ENCODE results near the gene P3H4.
"Not testable (repeated sequence)": the region's sequence is repeated elsewhere in the genome, so short reads cannot be mapped to it uniquely, and the experiment has no call there.

The P3H4 gene

DNA sequence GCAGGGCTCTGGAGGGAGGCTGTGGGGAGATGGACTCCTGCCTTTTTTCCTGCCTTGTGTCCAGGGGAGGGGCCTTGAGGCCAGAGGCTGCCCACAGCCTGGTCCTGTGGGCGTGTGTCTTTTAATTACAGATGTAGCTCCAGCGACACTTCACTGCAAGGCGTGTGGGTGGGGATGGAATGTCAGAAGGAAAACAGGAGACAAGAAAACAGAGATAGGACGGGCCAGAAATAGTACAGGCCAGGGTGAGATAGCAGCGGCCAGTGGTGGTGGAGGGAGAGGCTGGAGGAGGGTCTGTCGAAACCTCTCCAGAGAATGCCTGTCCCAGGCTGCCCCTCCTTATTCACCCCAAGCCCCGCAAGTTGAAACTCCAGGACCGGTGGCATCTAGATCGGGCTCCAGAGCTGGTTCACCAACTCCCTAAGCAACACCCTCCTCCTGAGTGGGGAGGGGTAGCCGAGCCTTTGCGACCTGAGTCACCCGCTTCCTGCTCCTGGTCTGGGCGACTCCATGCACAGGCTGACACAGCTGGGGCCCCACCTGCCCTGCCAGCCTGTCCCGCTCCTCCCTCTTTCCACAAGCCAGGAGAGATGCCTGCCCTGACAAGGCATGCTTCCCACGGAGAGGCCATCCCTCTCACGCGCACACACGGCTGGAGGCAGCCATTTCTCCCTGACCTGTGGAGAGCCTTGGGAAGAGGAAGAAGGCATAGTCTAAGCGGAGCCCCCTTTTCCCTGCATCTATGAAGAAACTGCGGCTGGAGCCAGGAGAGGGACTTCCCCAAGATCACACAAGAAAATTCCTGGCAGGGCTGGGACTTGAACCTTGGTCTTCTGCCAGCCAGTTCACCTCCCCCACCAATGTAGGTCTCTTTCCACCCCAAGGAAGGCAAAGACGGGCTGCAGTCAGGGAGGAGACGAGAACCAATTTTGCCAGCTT is 18.6 kb downstream of the P3H4 start:
- no peak for DNase-seq (ENCODE audit: low read depth)

DNA sequence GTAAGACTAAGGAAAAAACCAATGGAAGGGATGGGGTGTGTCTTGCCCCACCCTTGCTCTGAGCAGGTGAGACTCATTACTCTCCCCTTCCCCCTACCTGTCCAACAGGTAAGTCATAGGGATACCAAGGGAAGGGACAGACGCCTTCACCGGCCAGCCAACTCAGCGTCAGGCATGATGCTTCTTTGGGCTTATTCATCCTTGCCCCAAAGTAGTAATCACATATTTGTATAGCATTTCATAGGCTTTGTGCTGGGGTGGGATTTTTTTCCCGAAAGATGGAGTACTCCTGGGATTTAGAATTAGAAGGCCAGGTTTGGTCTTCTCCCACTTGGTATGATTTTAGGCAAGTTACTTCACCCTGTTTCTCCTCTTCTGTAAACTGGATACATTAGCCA is 24.7 kb downstream of the P3H4 start:
- no peak for DNase-seq (ENCODE audit: low read depth)

DNA sequence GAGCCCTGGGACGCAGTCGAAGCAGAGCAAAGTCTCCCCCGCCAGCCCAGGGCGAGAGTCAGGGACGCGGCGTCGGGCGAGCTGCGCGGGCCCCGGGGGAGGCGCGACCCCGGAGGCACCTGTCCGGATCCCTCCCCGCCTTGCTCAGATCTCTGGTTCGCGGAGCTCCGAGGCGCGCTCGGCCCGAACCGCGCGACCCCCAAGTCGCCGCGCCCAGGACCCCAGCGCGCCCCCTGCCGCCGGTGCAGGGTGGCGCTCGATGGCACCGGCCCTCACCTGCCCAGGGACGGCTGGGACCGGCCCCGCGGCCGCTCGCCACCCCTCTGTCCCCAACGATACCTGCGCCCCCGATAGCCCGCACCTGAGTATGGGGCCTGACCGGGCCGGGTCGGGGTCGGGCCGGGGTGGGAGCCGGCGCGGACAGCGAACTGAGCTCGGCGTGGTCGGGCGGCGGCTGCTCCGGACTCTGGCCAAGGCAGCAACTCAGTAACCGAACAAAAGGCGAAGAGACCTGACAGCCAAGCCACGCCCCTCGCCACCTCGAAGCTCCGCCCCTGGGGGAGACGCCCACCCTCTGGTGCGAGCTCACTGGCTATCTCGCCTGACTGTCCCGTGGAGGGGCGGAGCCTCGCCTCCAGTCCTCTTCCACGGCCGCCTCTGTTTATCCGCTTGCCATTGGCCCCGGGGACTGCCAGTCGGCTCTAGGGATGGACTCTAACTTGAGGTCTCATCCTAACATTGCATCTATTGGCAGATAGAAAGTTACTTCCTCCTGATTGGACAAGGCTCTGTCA is 25.3 kb downstream of the P3H4 start, which contains the start of gene JUP:
JUP (minus strand) TSS at position 485 of the 794 bp plus-strand sequence. CDS start 14,857 bp downstream, outside the sequence.
- DNase-seq (ENCODE audit: low read depth): peak; percentile 83

DNA sequence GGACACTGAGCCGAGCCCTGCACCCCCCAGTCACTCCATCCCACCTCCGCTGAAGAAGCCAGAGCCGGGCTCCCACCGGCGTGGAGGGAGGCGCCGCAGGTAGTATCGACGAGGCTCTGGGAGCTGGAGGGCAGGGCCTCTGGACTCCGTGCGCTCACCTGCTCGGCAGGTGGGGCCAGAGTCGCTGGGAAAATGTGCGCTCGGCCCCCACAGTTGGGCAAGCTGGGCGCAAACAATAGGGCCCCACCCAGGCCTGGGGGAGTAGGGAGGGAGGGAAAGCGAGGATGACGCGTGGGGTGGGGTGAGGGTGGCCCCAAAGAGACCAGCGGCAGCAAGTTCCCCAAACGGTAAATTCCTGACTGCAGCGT is 25.9 kb downstream of the P3H4 start:
- DNase-seq (ENCODE audit: low read depth): no peak

DNA sequence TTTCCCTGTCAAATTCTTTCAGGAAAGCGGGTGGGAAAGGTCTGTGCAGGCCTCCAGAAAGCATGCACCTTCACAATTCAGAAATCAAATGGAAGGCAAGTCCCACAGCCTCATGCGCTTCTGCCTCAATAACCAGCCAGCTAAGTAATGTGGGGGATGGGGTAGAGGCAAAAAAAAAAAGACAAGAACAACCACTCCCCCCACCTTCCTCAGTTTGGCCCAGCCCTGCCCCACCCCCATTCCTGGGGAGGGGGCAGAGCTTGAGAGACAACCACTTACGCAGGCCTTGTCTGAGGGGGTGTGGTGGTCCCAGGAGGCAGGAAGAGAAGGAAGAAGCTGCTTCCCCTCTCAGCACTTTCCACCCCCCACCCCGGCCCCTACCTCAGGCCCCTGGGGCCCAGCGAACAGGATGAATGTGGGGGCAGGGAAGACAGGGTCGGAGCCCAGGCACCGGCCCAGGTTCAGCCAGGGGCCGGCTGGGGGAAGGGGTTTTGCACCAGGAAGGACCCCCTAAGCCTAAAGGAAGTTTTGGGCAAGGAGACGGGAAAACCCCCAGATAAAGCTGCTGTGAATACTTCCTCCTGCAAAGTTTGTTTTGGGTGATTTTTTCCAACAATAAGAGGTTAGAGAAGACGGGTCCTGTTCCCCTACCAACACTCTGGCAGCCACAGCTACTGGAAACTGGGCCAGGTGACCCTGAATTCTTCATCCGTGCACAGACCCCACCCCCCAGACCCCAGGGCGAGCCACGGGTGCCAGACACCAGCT is 26.5 kb downstream of the P3H4 start:
- no peak for DNase-seq (ENCODE audit: low read depth)

DNA sequence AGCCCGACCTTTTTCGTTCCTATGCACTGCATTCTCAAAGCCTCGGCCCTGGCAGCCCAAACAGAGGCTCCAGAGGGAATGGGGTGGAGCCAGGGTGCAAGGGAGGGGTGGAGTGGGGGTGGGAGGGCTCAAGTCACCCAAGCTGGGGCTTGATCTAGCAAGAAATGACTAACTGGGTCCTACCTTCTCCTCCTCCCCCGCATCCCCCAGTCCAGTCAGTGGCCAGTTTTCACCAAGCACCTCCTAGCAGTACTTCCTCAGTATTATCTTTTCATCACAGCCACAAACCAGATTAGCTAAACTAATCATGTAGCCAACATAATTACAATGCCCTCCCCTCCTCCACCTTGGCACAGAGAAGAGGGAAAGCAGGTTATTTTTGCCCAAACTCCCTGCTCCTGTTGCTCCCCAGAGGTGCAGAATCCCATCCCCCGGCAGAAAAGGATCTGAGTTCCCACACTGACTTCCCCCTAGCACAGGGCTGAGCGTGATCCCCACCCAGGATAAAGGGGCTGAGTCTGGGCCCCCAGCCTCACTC is 27.5 kb downstream of the P3H4 start:
- no peak for DNase-seq (ENCODE audit: low read depth)

DNA sequence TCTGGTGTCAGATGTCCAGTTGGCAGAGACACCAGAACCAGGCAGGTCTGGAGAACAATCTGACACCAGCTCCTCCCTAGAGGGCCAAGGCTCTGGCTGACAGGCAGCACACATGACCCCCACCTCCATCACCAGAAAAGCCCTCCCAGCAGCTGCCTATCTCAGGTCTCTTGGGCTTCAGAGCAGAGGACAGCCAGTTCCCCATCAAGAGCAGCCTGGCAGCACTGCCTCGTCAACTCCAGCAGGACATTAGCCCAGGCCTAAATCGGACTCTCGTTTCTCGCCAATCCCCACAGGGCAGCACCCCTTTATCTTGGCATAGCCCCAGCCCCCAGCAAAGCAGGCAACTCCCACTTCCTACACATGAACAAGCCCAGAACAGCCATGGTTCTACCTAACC is 29.6 kb downstream of the P3H4 start:
- DNase-seq (ENCODE audit: low read depth): no peak

DNA sequence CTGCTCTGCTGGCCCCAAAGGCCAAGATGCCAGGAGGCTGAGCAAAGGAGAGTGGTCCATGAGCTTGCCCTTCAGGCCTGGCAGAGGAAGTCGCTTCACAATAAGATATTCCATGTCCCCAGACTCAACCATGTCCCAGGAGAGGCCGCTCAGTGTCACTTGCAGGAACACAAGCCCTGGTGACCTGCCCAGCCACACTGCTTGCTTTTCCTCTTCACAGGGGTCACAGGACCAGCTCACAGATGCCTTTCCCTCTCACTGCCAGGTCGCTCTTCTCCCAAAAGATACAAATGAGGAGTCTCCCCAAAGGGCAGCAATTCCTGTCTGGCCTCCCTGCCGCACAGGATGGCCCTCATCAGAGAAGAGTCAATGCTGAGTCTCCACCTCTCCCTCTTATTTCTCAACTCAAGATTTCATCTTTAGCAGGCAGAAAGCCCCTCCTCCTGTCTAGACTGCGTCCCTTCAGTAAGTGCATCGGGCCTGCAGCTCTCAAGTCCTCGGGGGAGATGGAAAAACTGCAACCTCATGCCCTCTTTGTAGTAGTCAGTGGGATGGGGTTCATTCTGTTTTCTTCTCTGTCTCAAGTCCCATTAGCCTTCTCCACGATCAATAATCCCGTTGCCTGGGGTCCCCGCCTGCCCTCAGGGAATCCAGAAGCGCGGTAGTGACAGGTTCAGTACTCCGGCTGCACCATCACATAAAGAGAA is 30.2 kb downstream of the P3H4 start:
- no peak for DNase-seq (ENCODE audit: low read depth)

DNA sequence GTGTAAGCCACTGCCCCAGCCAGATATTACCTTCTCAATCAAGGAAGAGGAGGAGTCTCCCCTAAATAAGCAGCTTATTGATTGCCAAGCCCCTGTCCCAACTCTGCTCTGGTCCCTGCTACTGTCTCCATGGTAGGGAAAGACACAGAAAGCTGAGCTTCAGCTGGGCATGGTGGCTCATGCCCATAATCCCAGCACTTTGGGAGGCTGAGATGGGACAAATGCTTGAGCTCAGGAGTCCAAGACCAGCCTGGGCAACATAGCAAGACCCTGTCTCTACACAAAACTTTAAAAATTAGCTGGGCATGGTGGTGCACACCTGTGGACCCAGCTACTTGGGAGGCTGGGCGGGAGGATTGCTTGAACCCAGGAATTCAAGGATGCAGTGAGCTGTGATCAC is 31.8 kb downstream of the P3H4 start:
- DNase-seq (ENCODE audit: low read depth): no peak

DNA sequence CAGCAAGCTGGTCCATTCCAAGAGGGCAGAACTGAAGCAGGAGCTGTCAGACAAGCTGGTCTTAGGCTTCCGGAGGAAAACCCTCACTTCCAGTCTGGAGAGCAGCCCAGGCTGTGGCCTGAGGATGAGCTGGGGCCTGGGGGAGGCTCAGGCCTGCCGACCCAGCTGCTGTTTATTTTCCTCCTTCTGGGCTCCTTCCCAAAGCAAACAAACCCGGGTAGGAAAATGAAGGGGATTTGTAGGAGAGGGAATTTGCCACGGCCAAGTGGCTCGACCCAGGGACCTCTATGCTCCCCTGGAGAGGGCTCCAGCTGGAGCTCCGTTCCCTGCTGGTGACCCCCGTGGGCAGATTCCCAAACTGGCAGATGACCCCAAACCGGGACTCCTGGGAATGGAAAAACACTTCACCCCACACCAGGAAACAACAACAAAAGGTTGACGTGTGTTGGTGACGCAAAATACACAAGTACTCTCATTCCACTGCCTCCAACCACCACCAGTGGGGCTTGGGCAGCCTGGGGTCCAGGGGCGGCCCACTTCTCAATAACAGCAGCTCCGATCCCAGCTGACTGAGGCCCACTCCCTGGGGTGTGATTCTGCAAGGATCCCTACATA is 34.1 kb downstream of the P3H4 start:
- DNase-seq (ENCODE audit: low read depth): no peak

DNA sequence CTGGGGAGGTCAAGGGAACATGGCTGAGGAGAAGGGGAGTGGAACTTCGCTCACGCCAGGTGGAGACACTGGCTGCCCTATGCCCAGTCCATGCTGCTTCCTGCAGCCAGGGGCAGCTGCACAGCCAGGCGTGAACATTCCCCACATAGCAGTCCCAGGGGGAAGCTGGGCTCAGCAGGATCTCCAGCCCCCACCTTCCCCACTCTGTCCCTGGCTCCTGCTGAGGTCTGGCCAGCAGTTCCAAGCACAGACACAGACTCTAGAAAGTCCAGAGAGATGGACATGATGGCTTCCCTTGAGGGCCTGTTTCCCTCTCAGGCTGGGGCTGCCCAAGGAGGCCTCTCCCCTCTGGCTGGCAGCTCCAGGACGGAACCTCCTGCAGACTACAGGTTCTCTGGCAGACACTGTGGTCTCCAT is 34.6 kb downstream of the P3H4 start:
- DNase-seq (ENCODE audit: low read depth): no peak

DNA sequence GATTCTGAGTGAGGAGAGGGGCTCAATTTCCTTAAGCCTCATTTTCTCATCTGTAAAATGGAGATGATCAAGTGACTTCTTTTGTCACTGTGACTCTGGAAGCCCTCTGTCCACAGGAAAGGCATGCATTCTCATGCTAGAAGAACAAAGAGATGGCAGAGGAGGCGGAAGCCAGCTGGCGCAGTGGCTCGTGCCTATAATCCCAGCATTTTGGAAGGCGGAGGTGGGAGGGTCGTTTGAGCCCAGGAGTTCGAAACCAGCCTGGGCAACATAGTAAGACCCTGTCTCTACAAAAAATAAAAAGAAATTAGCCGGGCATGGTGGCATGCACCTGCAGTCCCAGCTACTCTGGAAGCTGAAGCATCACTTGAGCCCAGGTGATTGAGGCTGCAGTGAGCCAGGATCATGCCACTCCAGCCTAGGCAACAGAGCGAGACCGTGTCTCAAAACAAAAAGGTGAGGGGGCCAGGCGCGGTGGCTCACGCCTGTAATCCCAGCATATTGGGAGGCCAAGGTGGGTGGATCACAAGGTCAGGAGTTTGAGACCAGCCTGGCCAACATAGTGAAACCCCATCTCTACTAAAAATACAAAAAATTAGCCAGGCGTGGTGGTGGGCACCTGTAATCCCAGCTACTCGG is 35.4 kb downstream of the P3H4 start:
- not testable (repeated sequence) for DNase-seq (ENCODE audit: low read depth)

DNA sequence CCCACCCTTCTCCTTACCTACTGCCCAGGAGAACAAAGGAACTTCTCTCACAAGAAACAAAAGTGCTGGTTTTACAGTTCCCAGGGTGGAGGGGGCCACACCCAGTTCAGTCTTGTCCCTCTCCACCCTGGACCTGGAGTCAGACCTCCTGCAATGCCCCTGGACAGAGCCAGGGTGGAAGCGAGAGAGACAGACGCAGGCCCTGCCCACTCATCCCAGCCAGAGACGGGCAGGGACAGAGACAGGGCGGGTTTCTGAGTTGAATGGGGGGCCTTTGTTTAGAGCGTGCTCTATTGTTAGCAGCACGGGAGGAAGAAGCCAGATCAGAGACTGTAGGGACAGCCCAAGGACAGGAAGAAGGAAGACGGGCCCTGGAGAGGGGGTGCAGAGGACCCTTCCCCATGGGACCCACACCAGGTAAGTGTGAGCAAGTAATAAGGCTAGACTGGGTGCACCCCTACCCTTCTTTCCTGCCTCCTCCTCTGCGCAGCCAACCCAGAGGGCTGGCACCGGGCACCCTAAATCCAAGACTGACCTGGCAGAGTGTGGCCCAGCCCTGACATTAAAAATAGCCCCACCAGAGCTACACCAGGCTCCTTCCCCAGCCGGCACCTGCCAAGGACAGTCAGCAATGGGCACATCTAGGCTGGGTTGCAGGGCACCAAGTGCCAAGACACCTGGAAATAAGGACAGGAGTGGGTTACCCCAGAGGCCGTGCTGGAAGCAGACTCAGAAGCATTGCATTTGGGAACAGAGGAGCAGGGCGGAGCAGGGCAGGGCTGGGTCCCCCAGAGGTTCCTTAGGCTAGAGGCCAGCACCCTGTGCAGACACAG is 36.1 kb downstream of the P3H4 start:
- no peak for DNase-seq (ENCODE audit: low read depth)

DNA sequence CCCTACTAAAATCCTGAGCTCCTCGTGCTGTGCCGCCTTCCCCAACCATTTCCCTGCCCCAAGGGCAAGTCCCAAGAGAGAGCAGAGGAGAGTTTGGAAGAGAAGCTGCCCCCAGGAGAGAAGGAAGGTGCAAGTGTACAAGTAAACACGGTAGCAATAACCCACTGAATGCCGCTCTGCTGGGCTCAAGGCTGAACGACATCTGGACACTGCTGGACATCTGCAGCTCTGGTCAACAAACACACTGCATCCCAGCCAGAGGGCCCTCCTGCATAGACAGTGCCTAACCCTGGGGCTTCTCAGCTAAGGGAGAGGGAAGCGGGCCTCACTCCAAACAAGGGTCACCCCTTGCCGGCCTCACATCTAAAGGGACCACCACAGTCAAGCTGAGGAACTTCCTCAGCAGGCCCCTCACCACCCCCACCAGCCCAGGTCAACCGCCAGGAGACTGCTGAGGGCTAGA is 38.0 kb downstream of the P3H4 start:
- no peak for DNase-seq (ENCODE audit: low read depth)

DNA sequence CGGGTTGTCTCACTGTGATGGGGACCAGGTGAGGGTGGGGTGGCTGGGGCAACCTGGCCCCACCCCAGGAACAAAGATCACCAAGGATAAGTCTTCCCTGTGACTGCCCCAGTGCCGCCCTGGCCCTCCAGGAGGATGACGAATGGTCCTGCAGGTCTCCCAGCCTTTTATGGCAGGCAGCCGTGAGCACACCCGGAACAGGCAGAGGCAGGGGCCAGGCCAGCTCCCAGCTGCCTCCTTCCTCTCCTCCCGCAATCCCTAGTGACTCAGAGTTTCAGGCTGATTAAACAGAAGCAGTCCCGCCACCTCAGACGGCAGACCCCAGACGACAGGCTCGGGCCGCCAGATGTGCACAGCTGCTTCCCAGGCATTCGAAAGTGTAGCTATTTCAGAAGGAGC is 38.6 kb downstream of the P3H4 start:
- no peak for DNase-seq (ENCODE audit: low read depth)

DNA sequence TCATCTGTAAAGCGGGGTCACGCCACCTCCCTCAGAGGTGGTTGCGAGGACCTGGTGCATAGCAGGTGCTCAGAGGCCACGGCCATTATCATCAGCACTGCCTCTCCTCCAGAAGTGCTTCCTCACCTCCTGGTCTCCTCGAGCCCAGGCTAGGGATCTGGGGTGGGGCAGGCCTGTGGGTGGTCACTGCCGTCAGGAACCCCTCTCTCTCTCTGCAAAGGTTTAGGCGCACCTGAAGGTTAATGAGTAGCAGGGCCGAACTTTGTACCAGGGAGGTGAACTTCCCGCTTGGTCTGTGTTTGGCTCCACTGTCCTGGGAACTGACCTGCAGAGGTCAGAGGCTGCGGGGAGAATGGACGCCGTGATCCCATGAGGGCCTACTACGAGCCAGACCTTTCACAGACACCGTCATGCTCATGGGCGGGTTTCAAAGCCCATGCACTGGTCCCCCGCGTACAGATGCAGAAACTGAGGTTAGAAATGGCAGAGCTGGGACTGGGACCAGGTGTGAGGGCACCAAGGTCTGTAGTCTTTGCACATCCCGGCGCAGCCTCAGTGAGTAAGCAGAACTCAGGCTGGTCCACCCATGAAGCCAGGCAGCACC is 39.1 kb downstream of the P3H4 start:
- no peak for DNase-seq (ENCODE audit: low read depth)

DNA sequence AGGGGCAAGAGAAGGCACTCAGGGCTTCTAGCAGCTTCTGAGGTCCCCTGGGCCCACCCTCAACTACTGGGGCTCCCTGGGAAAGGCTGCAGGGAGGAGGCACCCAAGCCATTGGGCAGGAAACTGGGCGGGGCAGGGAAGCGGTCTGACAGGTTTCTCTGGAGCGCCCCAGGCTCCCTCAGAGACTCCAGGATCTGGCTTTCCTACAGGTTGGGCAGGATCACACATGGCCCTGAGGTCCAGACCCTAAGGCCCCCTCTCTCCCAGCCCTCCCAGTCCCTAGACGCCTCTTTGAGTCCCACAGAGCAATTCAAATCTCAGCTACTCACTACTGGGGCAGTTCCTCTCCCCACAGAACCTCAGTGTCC is 39.5 kb downstream of the P3H4 start:
- no peak for DNase-seq (ENCODE audit: low read depth)

DNA sequence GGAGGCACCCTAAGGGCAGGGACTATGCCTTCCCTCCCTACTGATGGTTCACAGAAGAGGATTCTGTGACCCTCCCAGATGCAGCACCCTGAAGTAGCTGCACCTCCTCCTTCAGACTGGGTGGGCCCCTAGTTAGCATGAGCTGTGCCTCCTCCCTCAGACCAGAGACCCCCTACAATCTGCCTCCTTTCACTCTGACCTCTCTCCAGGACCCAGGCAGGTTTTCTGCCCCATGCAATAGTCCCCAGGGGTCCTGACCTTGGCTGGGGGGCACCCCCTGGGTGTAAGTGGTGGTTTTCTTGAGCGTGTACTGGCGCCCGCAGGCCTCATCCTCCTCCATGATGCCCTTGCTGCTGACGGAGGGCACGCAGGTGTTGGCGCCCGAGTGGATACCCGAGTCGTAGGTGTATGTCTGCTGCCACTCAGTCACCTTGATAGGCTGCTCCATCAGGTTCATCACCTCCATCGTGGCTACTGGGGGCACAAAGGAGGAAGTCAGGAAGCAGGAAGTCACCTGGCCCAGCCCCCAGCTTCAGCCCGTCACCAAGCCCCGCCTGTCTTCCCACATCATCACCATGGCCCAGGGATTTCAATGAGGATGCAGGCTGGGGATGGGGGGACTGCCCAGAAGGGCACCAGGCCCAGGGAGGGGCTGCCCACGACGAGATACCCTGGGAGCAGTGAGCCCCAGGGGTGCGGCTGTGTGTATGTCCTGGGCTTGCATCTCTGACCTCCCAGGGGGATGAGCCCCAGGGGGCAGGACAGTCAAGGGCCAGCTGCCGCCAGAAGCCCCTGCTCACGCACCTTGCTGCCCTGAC is 40.2 kb downstream of the P3H4 start:
- DNase-seq (ENCODE audit: low read depth): no peak

Data from activated T-cell treated with anti-CD3 and anti-CD28 coated beads for 24 hours (primary cell).